HepG2 (cell line): ENCODE results near the gene CGREF1. TPM values are rescaled to one million over a fixed set of nuclear protein-coding genes. Genes with fewer than 3 reads are reported as not detected.
A peak's percentile ranks its signal among the peaks of the same experiment; 100 is the strongest.

Source experiments
- ATM ChIP-seq: fragments of 450-650 bp; IDR thresholded peaks from 2 replicates; pipeline ENCODE4 v1.7.1; 2017; ENCODE audit warnings: mild to moderate bottlenecking, borderline replicate concordance
- DMAP1 ChIP-seq: IDR thresholded peaks from 2 replicates; pipeline ENCODE4 v1.6.1; 2016
- EZH2 ChIP-seq: conservative IDR thresholded peaks from 2 replicates; pipeline ENCODE4 v1.6.1; 2012; ENCODE audit warnings: mild to moderate bottlenecking, low read depth, low read length, moderate library complexity
- FUBP1 ChIP-seq: sonication (generic); formaldehyde crosslinking; IDR thresholded peaks from 2 replicates; pipeline ENCODE4 v1.5.1; 2020; ENCODE audit warnings: missing genetic modification reagents, mild to moderate bottlenecking, borderline replicate concordance
- HHEX ChIP-seq: IDR thresholded peaks from 2 replicates; pipeline ENCODE4 v1.6.1; 2016; ENCODE audit warnings: control low read depth
- HNRNPK ChIP-seq: fragments of 200-400 bp; formaldehyde crosslinking; IDR thresholded peaks from 2 replicates; pipeline ENCODE4 v1.6.1; 2018; ENCODE audit warnings: low read length, low read depth, moderate library complexity, mild to moderate bottlenecking; ENCODE audit not compliant: poor library complexity, severe bottlenecking
- IRF1 ChIP-seq: sonication (generic); formaldehyde crosslinking; IDR thresholded peaks from 2 replicates; pipeline ENCODE4 v1.4.0; 2020; ENCODE audit warnings: low read depth, mild to moderate bottlenecking, missing genetic modification reagents
- JUNB ChIP-seq: sonication (generic); formaldehyde crosslinking; IDR thresholded peaks from 2 replicates; pipeline ENCODE4 v1.8.0; 2022; ENCODE audit warnings: missing genetic modification reagents, mild to moderate bottlenecking, borderline replicate concordance
- MED13 ChIP-seq: sonication (generic); formaldehyde crosslinking; IDR thresholded peaks from 2 replicates; pipeline ENCODE4 v1.5.0; 2020; ENCODE audit warnings: missing genetic modification reagents
- MYNN ChIP-seq: sonication (generic); formaldehyde crosslinking; IDR thresholded peaks from 2 replicates; pipeline ENCODE4 v1.4.0; 2020; ENCODE audit warnings: mild to moderate bottlenecking, low read depth, missing genetic modification reagents
- NFYB ChIP-seq: sonication (generic); formaldehyde crosslinking; IDR thresholded peaks from 2 replicates; pipeline ENCODE4 v1.4.0; 2020; ENCODE audit warnings: missing genetic modification reagents
- PAF1 ChIP-seq: IDR thresholded peaks from 2 replicates; pipeline ENCODE4 v1.6.1; 2016; ENCODE audit warnings: missing genetic modification reagents, missing compliant biosample characterization
- PCBP1 ChIP-seq: fragments of 200-400 bp; formaldehyde crosslinking; IDR thresholded peaks from 2 replicates; pipeline ENCODE4 v1.6.1; 2017; ENCODE audit warnings: mild to moderate bottlenecking, low read depth, low read length, borderline replicate concordance
- RARA ChIP-seq: IDR thresholded peaks from 2 replicates; pipeline ENCODE4 v1.6.1; 2016; ENCODE audit warnings: missing genetic modification reagents, missing compliant biosample characterization
- TFAP4 ChIP-seq: sonication (generic); IDR thresholded peaks from 2 replicates; pipeline ENCODE4 v1.6.1; 2016; ENCODE audit warnings: low read depth, borderline replicate concordance
- YY1 ChIP-seq: IDR thresholded peaks from 2 replicates; pipeline ENCODE4 v1.6.1; 2011; ENCODE audit warnings: low read length, low read depth, moderate library complexity, mild to moderate bottlenecking; ENCODE audit not compliant: insufficient read depth, insufficient replicate concordance
- ZBTB43 ChIP-seq: sonication (generic); formaldehyde crosslinking; conservative IDR thresholded peaks from 2 replicates; pipeline ENCODE4 v1.4.0; 2020; ENCODE audit warnings: missing genetic modification reagents
- ZNF224 ChIP-seq: sonication (generic); formaldehyde crosslinking; IDR thresholded peaks from 2 replicates; pipeline ENCODE4 v1.5.0; 2020; ENCODE audit warnings: mild to moderate bottlenecking, missing genetic modification reagents
- ZNF24 ChIP-seq: fragments of 450-650 bp; IDR thresholded peaks from 2 replicates; pipeline ENCODE4 v1.6.1; 2017; ENCODE audit warnings: antibody characterized with exemption, mild to moderate bottlenecking
- ZNF496 ChIP-seq: sonication (generic); formaldehyde crosslinking; IDR thresholded peaks from 2 replicates; pipeline ENCODE4 v1.8.1; 2023; ENCODE audit warnings: mild to moderate bottlenecking, moderate library complexity, missing genetic modification reagents; ENCODE audit not compliant: insufficient replicate concordance
- ZNF761 ChIP-seq: sonication (generic); formaldehyde crosslinking; conservative IDR thresholded peaks from 2 replicates; pipeline ENCODE4 v1.4.0; 2020; ENCODE audit warnings: mild to moderate bottlenecking, missing genetic modification reagents
- polyA plus RNA-seq, 8 experiments: library from polyadenylated mRNA; depleted of rRNA in 3 of 8; stranded (reverse) in 7 of 8; unstranded in 1 of 8; fragments of >200 nt; fragmentation: Illumina TruSeq in 4 of 8; extraction: Trizol in 4 of 8; gene quantifications; 2 replicates each; pipeline versions ENCODE4 v1.2.1 to v1.2.3, GENCODE V29; 2011 to 2016; ENCODE audit warnings: low read depth in 4 of 8, missing spikeins in 1 of 8, mixed read lengths in 1 of 8; ENCODE audit not compliant: insufficient read depth in 1 of 8
- total RNA-seq, 5 experiments: library from RNA; depleted of rRNA; stranded (reverse); fragments of >200 nt; fragmentation: Illumina TruSeq; extraction: Trizol; gene quantifications; 2 replicates each; pipeline ENCODE4 v1.2.3, GENCODE V29; 2016; ENCODE audit warnings: low read depth in 1 of 5

CGREF1 gene
- total and polyA plus RNA-seq, 2 of the 13 experiments (the other 11 are each of a cell fraction or from before 2014, with no cell fraction given), result 13.9 to 23.4 TPM

GRCh38 chr2:27133905-27134780 lies 15.2 kb upstream of the CGREF1 start, which contains the start of gene PREB (continued):
- TF ChIP-seq ZBTB43 (CRISPR knock-in tag) (0 out of 2 replicates have a peak, but pooled peaks have one; percentile 31), MYNN (CRISPR knock-in tag) (peak; percentile 52; the same call in 1 of the 2 replicates), PCBP1 (no peak), DMAP1 (CRISPR knock-in tag) (peak; percentile 61; the same call in 1 of the 2 replicates), IRF1 (no peak), ATM (no peak), EZH2 (no peak), YY1 (peak; percentile 99), FUBP1 (CRISPR knock-in tag) (no peak), NFYB (CRISPR knock-in tag) (peak; percentile 35; the same call in 1 of the 2 replicates), ZNF224 (CRISPR knock-in tag) (no peak), ZNF761 (CRISPR knock-in tag) (peak; percentile 88), RARA (CRISPR knock-in tag) (no peak), HHEX (no peak), ZNF496 (CRISPR knock-in tag) (no peak), TFAP4 (no peak), JUNB (CRISPR knock-in tag) (no peak), HNRNPK (no peak), MED13 (peak; percentile 41; the same call in 1 of the 2 replicates), PAF1 (no peak), ZNF24 (no peak)
